Neuron (in vitro differentiated cells): ENCODE results near the gene KRT24.

ENCODE experiments used
- H2AFZ ChIP-seq: one replicate; pipeline ENCODE4 v1.6.1; 2013; ENCODE audit warnings: low read depth, mild to moderate bottlenecking, inconsistent platforms, low read length, moderate library complexity
- H3K27me3 ChIP-seq: one replicate; pipeline ENCODE4 v1.6.1; 2013; ENCODE audit warnings: low read length; ENCODE audit not compliant: insufficient read depth
- H3K36me3 ChIP-seq: one replicate; pipeline ENCODE4 v1.6.1; 2013; ENCODE audit warnings: low read length; ENCODE audit not compliant: insufficient read depth
- H3K4me1 ChIP-seq: one replicate; pipeline ENCODE4 v1.6.1; 2013; ENCODE audit warnings: low read length; ENCODE audit not compliant: insufficient read depth
- H3K4me3 ChIP-seq: 2 replicates; pipeline ENCODE4 v1.5.1; 2013; ENCODE audit warnings: mild to moderate bottlenecking, low read length, moderate library complexity
- H3K9me3 ChIP-seq: one replicate; pipeline ENCODE4 v1.6.1; 2013; ENCODE audit warnings: low read length

The KRT24 gene

DNA sequence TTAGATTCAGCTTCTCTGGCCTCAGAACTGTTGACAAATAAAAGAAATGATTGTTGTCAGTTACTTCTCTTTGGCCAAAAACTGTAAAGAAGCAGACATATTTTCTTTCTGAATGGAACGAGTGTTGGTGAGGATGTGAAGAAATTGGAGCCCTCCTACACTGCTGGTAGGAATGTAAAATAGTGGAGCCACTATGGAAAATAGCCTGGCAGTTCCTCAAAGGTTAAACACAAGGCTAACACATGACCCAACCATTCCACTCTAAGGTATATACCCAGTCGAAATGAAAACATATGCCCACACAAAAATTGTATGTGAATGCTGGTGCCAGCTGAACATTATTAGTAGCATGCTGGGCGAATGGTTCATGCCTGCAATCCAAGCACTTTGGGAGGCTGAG is 14.2 kb upstream of the KRT24 start:
- Histone ChIP-seq H3K4me3 (no peak overlapping the region), H3K36me3 (no peaks in the 10 kb centered on the region), H3K9me3 (no peaks in the 10 kb centered on the region), H2AFZ (no peak overlapping the region), H3K27me3 (peaks cover 6% of the 10 kb centered on the region), H3K4me1 (no peaks in the 10 kb centered on the region)

DNA sequence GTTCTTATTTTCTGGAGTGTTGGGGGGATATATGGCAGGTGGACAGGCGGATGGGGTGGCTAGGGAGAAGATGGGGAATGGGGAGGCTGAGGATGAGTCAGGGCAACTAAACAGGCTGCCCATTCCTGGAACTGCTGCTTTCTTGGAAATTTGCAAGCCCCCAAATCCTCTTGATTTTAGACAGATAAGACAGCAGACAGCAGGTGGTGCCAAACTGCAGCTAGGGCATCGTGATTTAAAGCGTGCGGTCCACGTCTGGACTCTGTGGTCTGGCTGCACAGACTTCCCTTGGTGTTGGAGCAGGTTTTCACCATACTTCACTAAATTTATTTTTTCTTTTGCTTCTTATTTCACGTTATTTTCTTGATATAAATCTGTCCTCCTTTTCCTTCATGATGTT is 10.9 kb upstream of the KRT24 start:
- Histone ChIP-seq H3K4me3 (no peak overlapping the region), H3K36me3 (no peaks in the 10 kb centered on the region)

GRCh38 chr17:40707745-40708144 is 4.2 kb upstream of the KRT24 start:
- Histone ChIP-seq H2AFZ (no peak overlapping the region), H3K4me1 (no peaks in the 10 kb centered on the region), H3K4me3 (no peak overlapping the region), H3K36me3 (no peaks in the 10 kb centered on the region), H3K27me3 (peaks cover 4% of the 10 kb centered on the region), H3K9me3 (no peaks in the 10 kb centered on the region)

More for the DNA sequence above, 10.9 kb upstream of the KRT24 start:
- Histone ChIP-seq H3K9me3 (no peaks in the 10 kb centered on the region), H3K27me3 (peaks cover 7% of the 10 kb centered on the region), H3K4me1 (no peaks in the 10 kb centered on the region), H2AFZ (no peak overlapping the region)

- no peak overlapping the region for H2AFZ ChIP-seq
- peaks cover 4% of the 10 kb centered on the region for H3K27me3 ChIP-seq
- no peaks in the 10 kb centered on the region for H3K9me3 ChIP-seq
- no peak overlapping the region for H3K4me3 ChIP-seq
- H3K36me3 ChIP-seq = no peaks in the 10 kb centered on the region
- no peaks in the 10 kb centered on the region for H3K4me1 ChIP-seq
These were observed 2.0 kb upstream of the KRT24 start for GRCh38 chr17:40705584-40705983.

- no peak overlapping the region for H2AFZ ChIP-seq
- peaks cover 8% of the 10 kb centered on the region for H3K27me3 ChIP-seq
- H3K36me3 ChIP-seq = no peaks in the 10 kb centered on the region
- H3K4me3 ChIP-seq = no peak overlapping the region
- H3K4me1 ChIP-seq = no peaks in the 10 kb centered on the region
- no peaks in the 10 kb centered on the region for H3K9me3 ChIP-seq
These were observed 1.3 kb downstream of the KRT24 start for GRCh38 chr17:40702271-40702670.

DNA sequence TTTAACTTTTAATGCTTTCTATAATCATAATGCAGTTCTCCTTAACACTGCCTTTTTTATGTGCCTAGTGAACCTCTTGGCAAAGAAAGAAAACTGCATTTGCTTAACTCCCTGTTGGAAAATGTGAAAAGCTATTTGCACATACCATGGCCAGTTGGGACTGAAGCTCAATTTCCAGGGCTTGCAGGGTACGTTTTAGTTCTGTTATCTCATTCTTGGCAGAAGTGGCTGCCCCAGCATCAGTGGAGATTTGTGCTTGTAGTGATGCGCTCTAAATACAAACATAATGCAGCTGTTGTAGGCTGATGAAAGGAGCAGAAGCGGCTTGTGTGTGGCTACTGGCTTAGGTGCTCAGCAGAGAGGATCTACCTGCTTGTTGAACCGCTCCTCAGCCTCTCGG is 3.7 kb downstream of the KRT24 start:
- Histone ChIP-seq H3K4me1 (no peaks in the 10 kb centered on the region), H3K9me3 (no peaks in the 10 kb centered on the region), H3K4me3 (no peak overlapping the region), H3K36me3 (no peaks in the 10 kb centered on the region), H2AFZ (no peak overlapping the region), H3K27me3 (peaks cover 8% of the 10 kb centered on the region)

GRCh38 chr17:40699371-40699770 is 4.2 kb downstream of the KRT24 start:
- Histone ChIP-seq H3K27me3 (peaks cover 8% of the 10 kb centered on the region), H3K4me3 (no peak overlapping the region), H3K36me3 (no peaks in the 10 kb centered on the region), H3K4me1 (no peaks in the 10 kb centered on the region), H2AFZ (no peak overlapping the region), H3K9me3 (no peaks in the 10 kb centered on the region)

DNA sequence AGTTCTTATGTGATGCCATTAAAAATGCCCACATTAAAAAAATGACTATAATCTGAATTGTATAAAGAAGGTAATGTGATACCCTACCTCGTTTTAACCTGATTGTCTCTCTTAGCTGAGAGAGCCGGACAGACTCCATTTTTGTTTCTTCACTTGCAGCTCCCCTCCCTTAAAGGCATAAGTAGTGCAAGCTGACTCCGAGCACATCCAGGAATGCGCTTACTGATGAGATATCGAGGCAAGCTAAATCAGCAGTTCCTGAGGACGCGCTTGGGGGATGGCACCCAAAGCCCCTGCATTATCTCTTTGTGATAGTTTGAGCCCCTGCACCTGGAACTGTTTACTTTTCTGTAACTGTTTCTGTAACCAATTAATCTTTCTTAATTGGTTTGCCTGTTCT is 6.3 kb downstream of the KRT24 start:
- Histone ChIP-seq H3K4me1 (no peaks in the 10 kb centered on the region), H2AFZ (no peak overlapping the region), H3K9me3 (no peaks in the 10 kb centered on the region), H3K27me3 (peaks cover 6% of the 10 kb centered on the region), H3K4me3 (no peak overlapping the region), H3K36me3 (no peaks in the 10 kb centered on the region)

DNA sequence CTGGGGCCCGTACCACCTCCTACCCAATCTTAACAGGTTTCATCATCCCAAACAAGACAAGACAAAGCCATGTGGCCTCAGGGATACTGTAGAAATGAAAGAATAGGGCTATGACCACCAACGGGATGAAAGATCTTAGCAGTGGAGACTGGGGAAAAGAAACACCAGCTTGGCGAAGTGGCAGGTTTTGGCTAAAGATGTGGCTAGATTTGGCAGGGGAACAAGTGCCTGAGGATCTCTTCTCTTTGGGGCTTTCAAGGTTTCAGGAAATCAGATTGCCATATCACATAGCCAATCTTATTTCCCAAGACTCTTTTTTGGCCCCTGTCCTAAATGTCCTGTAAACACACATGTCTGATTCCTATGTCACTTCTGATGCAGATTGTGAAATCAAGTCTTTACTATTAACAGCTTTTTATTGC is 6.9 kb downstream of the KRT24 start:
- no peaks in the 10 kb centered on the region for H3K9me3 ChIP-seq
- H3K27me3 ChIP-seq = peaks cover 6% of the 10 kb centered on the region
- H3K4me3 ChIP-seq = no peak overlapping the region
- H3K4me1 ChIP-seq = no peaks in the 10 kb centered on the region
- H2AFZ ChIP-seq = no peak overlapping the region
- H3K36me3 ChIP-seq = no peaks in the 10 kb centered on the region

GRCh38 chr17:40695874-40696472 is 7.6 kb downstream of the KRT24 start:
- Histone ChIP-seq H3K27me3 (peaks cover 6% of the 10 kb centered on the region), H3K4me1 (no peaks in the 10 kb centered on the region), H3K9me3 (no peaks in the 10 kb centered on the region), H3K4me3 (no peak overlapping the region), H3K36me3 (no peaks in the 10 kb centered on the region), H2AFZ (no peak overlapping the region)

DNA sequence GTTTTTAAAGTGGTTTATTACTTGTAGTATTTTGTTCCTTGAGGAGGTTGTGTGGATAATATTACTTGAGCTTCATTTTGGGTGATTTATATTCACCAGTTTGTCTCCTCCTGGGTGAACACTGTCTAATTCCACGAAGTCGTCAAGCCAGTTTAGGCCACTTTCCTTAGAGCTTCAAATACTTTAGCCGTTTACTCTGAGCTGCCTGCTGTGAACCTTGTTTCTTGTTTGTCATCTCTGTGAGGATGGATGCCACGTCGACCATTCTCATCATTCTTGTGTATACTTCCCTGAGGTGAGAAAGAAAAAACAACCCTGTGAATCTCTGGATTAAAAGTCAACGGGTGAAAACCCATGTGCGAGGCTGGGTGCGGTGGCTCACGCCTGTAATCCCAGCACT is 9.0 kb downstream of the KRT24 start:
- Histone ChIP-seq H3K36me3 (no peaks in the 10 kb centered on the region), H3K4me1 (no peaks in the 10 kb centered on the region), H2AFZ (no peak overlapping the region), H3K9me3 (no peaks in the 10 kb centered on the region), H3K4me3 (no peak overlapping the region), H3K27me3 (peaks cover 2% of the 10 kb centered on the region)

DNA sequence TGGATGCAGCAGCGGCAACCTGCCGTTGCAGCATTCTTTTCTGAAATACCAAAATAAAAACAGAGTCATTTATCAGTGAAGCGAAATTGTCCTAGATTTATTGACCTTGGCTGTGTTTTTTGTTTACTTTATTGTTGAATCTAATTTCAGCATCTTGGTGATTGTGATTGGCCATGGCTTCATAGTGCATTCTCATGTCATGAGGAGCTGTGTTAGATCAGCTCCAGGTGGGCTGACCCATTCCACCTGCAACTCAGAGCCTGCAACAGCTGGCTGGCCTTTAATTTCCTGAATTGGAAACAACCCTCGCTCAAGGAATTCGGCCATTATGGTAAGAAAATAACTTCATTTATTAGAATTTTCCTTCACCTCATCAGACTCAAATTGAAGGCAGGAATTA is 16.4 kb downstream of the KRT24 start:
- H3K36me3 ChIP-seq = no peaks in the 10 kb centered on the region
- no peak overlapping the region for H3K4me3 ChIP-seq
- H3K4me1 ChIP-seq = no peaks in the 10 kb centered on the region
- H2AFZ ChIP-seq = no peak overlapping the region
- no peaks in the 10 kb centered on the region for H3K9me3 ChIP-seq
- H3K27me3 ChIP-seq = peaks cover 4% of the 10 kb centered on the region

- peaks cover 4% of the 10 kb centered on the region for H3K27me3 ChIP-seq
- H3K36me3 ChIP-seq = no peaks in the 10 kb centered on the region
These were observed 17.4 kb downstream of the KRT24 start for GRCh38 chr17:40686192-40686591.

GRCh38 chr17:40680998-40681397 is 22.6 kb downstream of the KRT24 start:
- H3K4me3 ChIP-seq = no peak overlapping the region
- no peaks in the 10 kb centered on the region for H3K36me3 ChIP-seq
- no peaks in the 10 kb centered on the region for H3K4me1 ChIP-seq
- H2AFZ ChIP-seq = no peak overlapping the region
- H3K9me3 ChIP-seq = no peaks in the 10 kb centered on the region
- peaks cover 9% of the 10 kb centered on the region for H3K27me3 ChIP-seq

More at GRCh38 chr17:40686192-40686591, 17.4 kb downstream of the KRT24 start:
- H3K4me1 ChIP-seq = no peaks in the 10 kb centered on the region
- no peak overlapping the region for H3K4me3 ChIP-seq
- no peaks in the 10 kb centered on the region for H3K9me3 ChIP-seq
- H2AFZ ChIP-seq = no peak overlapping the region
